Measurements from ENCODE around the gene SORD.
"Not testable (repeated sequence)": the region's sequence is repeated elsewhere in the genome, so short reads cannot be mapped to it uniquely, and the experiment has no call there.

Gene SORD

GRCh38 chr15:45069942-45070360 is 47.0 kb downstream of the SORD start:
- not testable (repeated sequence) for DNase-seq

DNA sequence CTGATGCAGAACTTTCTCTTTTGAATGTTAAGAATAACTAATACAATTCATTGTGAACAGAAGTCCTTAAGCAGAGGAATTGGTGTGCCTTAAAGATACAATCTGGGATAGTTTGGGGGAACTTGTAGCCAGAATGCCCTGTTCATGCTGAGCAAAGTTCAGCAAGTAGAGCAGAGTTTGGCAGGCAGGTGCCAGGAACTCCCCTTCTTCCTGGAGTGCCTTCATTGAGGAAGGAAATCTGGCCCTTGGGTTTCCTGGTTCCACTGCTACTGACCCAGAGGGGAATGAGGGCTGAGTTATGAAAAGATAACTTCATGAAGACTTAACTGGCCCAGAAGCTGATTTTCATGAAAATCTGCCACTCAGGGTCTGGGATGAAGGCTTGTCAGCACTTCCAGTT is 50.6 kb downstream of the SORD start:
- not testable (repeated sequence) for DNase-seq

- DNase-seq, result not testable (repeated sequence)
Observed at GRCh38 chr15:45075440-45076320, 52.7 kb downstream of the SORD start.

DNA sequence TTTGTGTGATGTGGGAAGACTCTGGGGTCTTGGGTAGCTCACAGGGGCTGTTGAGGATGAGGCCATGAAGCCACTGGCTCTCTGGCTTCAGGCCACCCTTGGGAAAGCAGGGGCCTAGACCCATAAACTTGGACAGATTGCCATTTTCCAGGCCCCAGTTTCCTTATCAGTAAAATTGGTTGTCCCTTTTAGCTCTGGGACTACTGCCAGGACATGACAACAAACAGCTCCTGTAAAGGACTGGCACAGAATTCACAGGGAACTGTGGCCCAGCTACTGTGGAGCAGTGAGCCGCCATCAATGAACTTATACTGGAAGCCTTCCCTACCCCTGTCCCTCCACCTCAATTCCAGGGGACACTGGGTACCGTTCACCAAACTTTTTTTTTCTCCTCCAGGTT is 54.4 kb downstream of the SORD start:
- not testable (repeated sequence) for DNase-seq

GRCh38 chr15:45079201-45079600 is 56.2 kb downstream of the SORD start:
- DNase-seq, result not testable (repeated sequence)

DNA sequence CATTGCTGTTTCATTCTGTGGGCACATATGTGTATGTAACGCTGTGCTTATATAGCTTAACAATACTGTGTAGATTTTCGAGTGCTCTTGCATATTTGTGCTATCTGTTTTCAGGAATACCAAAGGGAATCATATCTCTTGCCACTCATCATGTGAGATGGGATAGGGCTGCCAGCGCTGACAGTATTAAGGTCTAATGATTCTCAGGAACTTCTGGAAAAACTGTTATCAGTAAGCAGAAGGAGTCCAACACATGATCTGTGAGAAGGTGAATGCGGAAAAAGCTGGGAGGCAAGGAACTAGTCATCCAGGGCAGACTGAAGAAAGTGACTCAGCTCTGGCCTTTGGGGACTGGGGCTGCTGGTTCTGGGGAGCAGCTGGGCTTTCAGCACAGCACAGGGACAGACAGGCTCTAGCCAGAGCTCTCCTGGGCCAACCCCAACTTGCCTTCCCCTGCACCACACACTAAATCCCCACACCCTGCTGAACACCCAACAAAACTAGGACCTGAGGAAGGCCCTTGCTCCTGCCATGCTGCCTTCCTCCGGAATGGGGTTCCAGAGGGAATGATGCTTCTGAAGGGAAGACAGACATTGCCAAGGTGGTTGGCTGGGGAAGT is 56.7 kb downstream of the SORD start:
- DNase-seq, result not testable (repeated sequence)

- not testable (repeated sequence) for DNase-seq
Observed at GRCh38 chr15:45080593-45080992, 57.6 kb downstream of the SORD start.

DNA sequence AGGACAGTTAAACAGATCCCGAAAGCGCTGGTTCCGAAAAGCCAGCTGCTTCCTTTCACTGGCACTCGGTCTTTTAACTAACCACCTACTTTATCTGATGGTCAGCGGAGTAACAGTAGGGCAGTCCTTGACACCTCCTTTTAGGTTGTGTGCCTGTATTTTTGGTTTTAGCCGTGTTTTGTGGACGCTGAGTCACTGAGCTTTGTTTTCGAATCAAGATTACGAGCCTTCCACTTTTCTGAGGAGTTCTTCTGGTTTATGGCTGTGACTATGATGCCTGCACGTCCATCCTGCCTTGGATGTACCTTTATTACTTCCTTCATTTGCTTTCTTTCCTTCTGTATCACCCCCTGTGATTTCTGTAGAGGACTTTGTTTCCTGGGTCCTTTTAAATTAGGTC is 59.4 kb downstream of the SORD start:
- not testable (repeated sequence) for DNase-seq

DNA sequence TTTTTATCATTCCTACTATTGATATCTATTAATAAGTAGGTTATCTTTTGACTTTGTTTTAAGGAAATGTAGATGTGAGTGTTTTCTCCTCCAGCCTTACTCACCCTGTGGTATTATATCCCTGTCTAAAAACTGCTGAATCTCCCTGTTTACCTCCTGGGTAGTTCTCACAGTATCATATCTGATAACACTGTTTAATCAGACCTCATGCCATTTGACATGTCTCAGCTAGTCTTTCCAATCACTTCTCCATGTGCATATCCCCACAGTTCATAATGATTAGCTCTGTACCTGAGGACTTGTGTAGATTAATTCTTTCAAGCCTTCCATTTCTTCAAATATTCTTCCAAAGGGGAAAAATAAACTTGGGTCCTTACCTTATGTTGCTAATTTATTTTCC is 60.2 kb downstream of the SORD start:
- no peak for DNase-seq

GRCh38 chr15:45084163-45084562 is 61.2 kb downstream of the SORD start:
- DNase-seq, result no peak

GRCh38 chr15:45087513-45087912 is 64.5 kb downstream of the SORD start:
- no peak for DNase-seq

DNA sequence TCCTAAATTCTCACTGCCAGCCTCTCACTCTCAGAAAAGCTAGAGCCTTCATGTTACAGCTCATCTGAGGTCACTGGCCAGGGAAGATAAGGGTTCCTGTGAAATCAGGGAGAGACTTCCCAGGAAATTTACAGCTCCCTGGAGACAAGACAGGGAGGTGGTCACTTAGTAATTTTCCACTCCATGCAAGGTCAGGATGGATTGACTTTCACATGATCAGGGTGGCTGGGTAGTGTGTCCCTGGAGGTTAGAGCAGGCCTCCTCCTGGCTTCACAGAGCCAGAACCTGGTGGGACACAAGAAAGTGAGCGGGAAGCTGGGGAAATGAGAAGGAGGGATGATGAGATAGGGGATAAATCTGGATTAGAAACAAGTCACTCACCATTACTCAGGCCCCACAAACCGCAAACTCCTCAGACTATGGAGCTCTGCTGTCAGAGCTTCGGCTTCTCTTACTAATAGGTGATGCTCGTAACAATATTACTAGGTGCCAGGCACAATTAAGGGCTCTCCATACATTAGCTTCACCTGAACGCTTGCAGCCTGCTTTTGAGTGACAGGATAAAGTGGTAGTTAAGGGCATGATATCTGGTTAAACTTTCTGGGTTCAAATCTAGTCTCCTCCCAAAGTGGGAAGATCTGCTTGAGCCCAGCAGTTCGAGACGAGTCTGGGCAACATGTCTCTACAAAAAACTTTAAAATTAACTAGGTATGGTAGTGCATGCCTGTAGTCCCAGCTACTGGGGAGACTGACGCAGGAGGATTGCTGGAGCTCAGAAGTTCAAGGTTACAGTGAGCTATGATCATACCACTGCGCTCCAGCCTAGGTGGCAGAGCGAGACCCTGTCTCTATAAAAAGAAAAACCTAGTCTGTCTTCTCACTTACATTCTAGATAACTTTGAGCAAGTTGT is 66.1 kb downstream of the SORD start:
- no peak for DNase-seq

- no peak for DNase-seq
Observed at GRCh38 chr15:45089712-45090373, 66.8 kb downstream of the SORD start.

DNA sequence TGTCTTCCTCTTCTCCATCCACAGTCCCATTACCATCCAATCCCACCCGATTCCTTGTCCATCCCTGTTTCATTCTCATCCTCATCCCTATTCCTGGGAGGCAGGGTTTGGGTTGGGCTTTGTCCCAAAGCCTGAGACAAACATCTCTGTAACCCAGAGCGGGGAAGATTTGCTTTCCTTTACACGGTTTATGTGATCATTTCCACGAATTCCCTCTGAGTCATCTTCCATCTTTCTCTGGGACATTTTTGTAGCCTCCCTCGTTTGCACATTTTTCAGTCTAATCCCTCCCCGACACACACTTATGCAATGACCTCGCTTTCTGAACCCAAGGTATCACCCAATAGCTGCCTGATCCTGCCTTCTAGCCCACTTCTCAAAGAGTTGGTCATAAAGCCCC is 68.2 kb downstream of the SORD start:
- no peak for DNase-seq

- DNase-seq, result no peak
Observed at GRCh38 chr15:45091576-45091975, 68.6 kb downstream of the SORD start.

- DNase-seq, result no peak
Observed at GRCh38 chr15:45093013-45093412, 70.0 kb downstream of the SORD start.

- DNase-seq, result no peak
Observed at GRCh38 chr15:45093622-45094357, 70.8 kb downstream of the SORD start.

GRCh38 chr15:45094358-45094730 is 71.3 kb downstream of the SORD start:
- no peak for DNase-seq

GRCh38 chr15:45095661-45096060 is 72.7 kb downstream of the SORD start:
- DNase-seq, result no peak

DNA sequence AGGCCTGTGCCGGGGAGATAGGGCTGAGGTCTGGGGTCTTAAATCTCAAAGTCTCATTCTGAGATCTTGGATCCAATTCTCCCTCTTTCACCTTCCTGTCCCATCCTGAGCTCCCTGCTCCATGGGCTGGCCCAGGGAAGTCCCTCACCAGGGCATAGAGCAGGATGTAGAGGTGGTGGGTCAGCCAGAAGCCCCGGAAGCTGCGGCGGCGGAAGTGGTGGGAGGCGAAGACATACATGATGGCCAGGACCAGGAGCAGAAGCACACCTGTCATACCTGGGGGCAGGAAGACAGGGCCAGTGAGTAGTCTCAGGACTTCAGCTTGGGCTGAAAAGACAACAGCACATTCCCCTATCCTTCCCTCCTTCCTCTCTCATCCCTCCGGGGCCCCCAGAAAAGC is 74.5 kb downstream of the SORD start:
- no peak for DNase-seq

- no peak for DNase-seq
Observed at GRCh38 chr15:45099549-45100165, 76.7 kb downstream of the SORD start.
